K562 (cell line): ENCODE measurements around the gene PREX1. TPM values are rescaled to one million over a fixed set of nuclear protein-coding genes. Genes with fewer than 3 reads are reported as not detected.

Experiments used
- ATAC-seq: fragments of 200-7000 bp; cut with Tn5 transposase; 3 replicates; pipeline ENCODE4 v1.9.1; 2020; ENCODE audit warnings: moderate library complexity
- BruUV-seq: library from RNA; stranded (reverse); fragments of 400-500 nt; replicated peaks from 2 replicates; lab custom pipeline; 2021; lab: Mats Ljungman, UMichigan
- CTCF ChIA-PET: fragments of 300-600 bp; formaldehyde crosslinking; extraction: SDS; loops from one replicate; lab custom pipeline; 2021; ENCODE audit warnings: low intra/inter-chr PET ratio; lab: Yijun Ruan, JAX
- POLR2A ChIA-PET: fragments of 300-600, 350-650 bp; sonication (Branson Sonifier 250); formaldehyde crosslinking; extraction: SDS; loops from one replicate; lab custom pipeline; 2021; ENCODE audit warnings: antibody characterized with exemption, inconsistent platforms; lab: Yijun Ruan, JAX
- DNase-seq, 4 experiments: peaks; one replicate each; pipeline versions ENCODE4 v3.0.0 to v3.0.0-alpha.2; 2011 to 2018; ENCODE audit warnings: low spot score in 3 of 4, mixed read lengths in 3 of 4; ENCODE audit errors: extremely low read depth in 1 of 4
- FAIRE-seq: peaks from 2 replicates; lab custom pipeline; 2011; peaks lifted over from hg19 to GRCh38; lab: Jason Lieb, UNC
- H2AFZ ChIP-seq: 2 replicates; pipeline ENCODE4 v1.6.0; 2011; ENCODE audit warnings: low read depth, low read length, control low read depth, inconsistent platforms
- H3K27ac ChIP-seq: fragments of 200-600 bp; 3 replicates; pipeline ENCODE4 v1.8.0; 2011; ENCODE audit warnings: low read depth, mild to moderate bottlenecking, control low read depth, inconsistent platforms, low read length, moderate library complexity, mixed read lengths; ENCODE audit errors: extremely low read depth
- H3K27me3 ChIP-seq, 2 experiments: fragments of 300-600 bp in 1 of 2; 2 replicates in 1 of 2; 3 replicates in 1 of 2; pipeline versions ENCODE4 v1.6.0 to v1.8.0; 2011; ENCODE audit warnings: inconsistent platforms in 2 of 2, low read length in 2 of 2, mild to moderate bottlenecking in 1 of 2, mixed read lengths in 1 of 2, moderate library complexity in 1 of 2; ENCODE audit not compliant: control insufficient read depth in 2 of 2, insufficient read depth in 2 of 2
- H3K36me3 ChIP-seq: fragments of 300-600 bp; 3 replicates; pipeline ENCODE4 v1.8.0; 2011; ENCODE audit warnings: mild to moderate bottlenecking, low read length, inconsistent platforms; ENCODE audit not compliant: control insufficient read depth, insufficient read depth
- H3K4me1 ChIP-seq, 2 experiments: fragments of 200-600 bp in 1 of 2; replicated peaks in 1 of 2; 2 replicates in 1 of 2; 3 replicates in 1 of 2; pipeline versions ENCODE4 v1.5.1 to v1.8.0; 2011; ENCODE audit warnings: inconsistent platforms in 2 of 2, low read length in 2 of 2, mild to moderate bottlenecking in 1 of 2, mixed read lengths in 1 of 2, moderate library complexity in 1 of 2; ENCODE audit not compliant: control insufficient read depth in 2 of 2, insufficient read depth in 2 of 2
- H3K4me2 ChIP-seq: 2 replicates; pipeline ENCODE4 v1.6.1; 2011; ENCODE audit warnings: low read length, control low read depth, inconsistent platforms, mixed read lengths; ENCODE audit not compliant: insufficient read depth
- H3K4me3 ChIP-seq: fragments of 200-600 bp; sonication (generic), shearing (Covaris generic); 2 replicates; pipeline ENCODE4 v1.5.1; 2016; ENCODE audit warnings: control low read depth, inconsistent platforms
- H3K79me2 ChIP-seq: fragments of 200-600 bp; 3 replicates; pipeline ENCODE4 v1.8.0; 2011; ENCODE audit warnings: low read length, inconsistent platforms; ENCODE audit not compliant: control insufficient read depth, insufficient read depth
- H3K9ac ChIP-seq, 2 experiments: 2 replicates each; pipeline versions ENCODE4 v1.6.0 to v1.6.1; 2011; ENCODE audit warnings: low read depth in 2 of 2, low read length in 2 of 2, control low read depth in 1 of 2, inconsistent platforms in 1 of 2, mild to moderate bottlenecking in 1 of 2, mixed read lengths in 1 of 2; ENCODE audit not compliant: insufficient read depth in 1 of 2
- H3K9me1 ChIP-seq: one replicate; pipeline ENCODE4 v1.6.0; 2011; ENCODE audit warnings: inconsistent platforms, mild to moderate bottlenecking, low read length, moderate library complexity; ENCODE audit not compliant: control insufficient read depth, insufficient read depth
- H3K9me3 ChIP-seq: replicated peaks from 2 replicates; pipeline ENCODE4 v1.5.1; 2011; ENCODE audit warnings: low read depth, low read length, inconsistent platforms; ENCODE audit not compliant: control insufficient read depth, insufficient read depth
- H4K20me1 ChIP-seq: replicated peaks from 2 replicates; pipeline ENCODE4 v1.6.1; 2011; ENCODE audit warnings: low read length, inconsistent platforms, mixed read lengths; ENCODE audit not compliant: control insufficient read depth, insufficient read depth
- ETV6 ChIP-seq, 3 experiments: fragments of 150-350 bp in 1 of 3; sonication (generic) in 1 of 3; formaldehyde crosslinking in 1 of 3; IDR thresholded peaks; 2 replicates each; pipeline versions ENCODE4 v1.6.1 to v1.8.0; 2014 to 2022; ENCODE audit warnings: borderline replicate concordance in 2 of 3, low read depth in 2 of 3, antibody characterized with exemption in 1 of 3, low read length in 1 of 3, mild to moderate bottlenecking in 1 of 3, missing genetic modification reagents in 1 of 3
- EWSR1 ChIP-seq: fragments of 450-650 bp; IDR thresholded peaks from 2 replicates; pipeline ENCODE4 v1.6.1; 2018; ENCODE audit warnings: borderline replicate concordance, mild to moderate bottlenecking, low read depth, moderate library complexity; ENCODE audit not compliant: partially characterized antibody
- JUND ChIP-seq, 2 experiments: IDR thresholded peaks; 2 replicates in 1 of 2; 3 replicates in 1 of 2; pipeline ENCODE4 v1.6.1; 2011; ENCODE audit warnings: borderline replicate concordance in 2 of 2, low read depth in 2 of 2, low read length in 2 of 2, improper control_type of control experiment in 1 of 2, missing biosample characterization in 1 of 2, missing genetic modification characterization in 1 of 2, missing genetic modification reagents in 1 of 2
- POLR2A ChIP-seq: fragments of 450-650 bp; conservative IDR thresholded peaks from 2 replicates; pipeline ENCODE4 v1.6.1; 2016
- ZEB2 ChIP-seq: fragments of 450-650 bp; IDR thresholded peaks from 2 replicates; pipeline ENCODE4 v1.6.1; 2016
- ZNF146 ChIP-seq: IDR thresholded peaks from one replicate; pipeline ENCODE4 v1.6.1; 2018; ENCODE audit warnings: missing compliant biosample characterization; ENCODE audit not compliant: unreplicated experiment
- ZNF778 ChIP-seq: fragments of 450-650 bp; formaldehyde crosslinking; IDR thresholded peaks from 2 replicates; pipeline ENCODE4 v1.4.0; 2020; ENCODE audit warnings: mild to moderate bottlenecking, moderate library complexity
- WGBS: fragments of 100-300 bp; shearing (Covaris generic); methylation state at CpG from one replicate; pipeline ENCODE4 v1.1.6; 2016; ENCODE audit warnings: low coverage, mixed read lengths; ENCODE audit not compliant: insufficient coverage; ENCODE audit errors: missing lambda C conversion rate; 5-methylcytosine and 5-hydroxymethylcytosine counted together
- in situ Hi-C: fragments of 300-500 bp; cut with MboI; formaldehyde crosslinking; loops from 4 replicates; pipeline ENCODE4 v1.15.0; 2018; ENCODE audit warnings: inconsistent platforms, mixed read lengths
- intact Hi-C: fragments of 100-400 bp; cut with micrococcal nuclease; formaldehyde crosslinking; loops from 2 replicates; pipeline ENCODE4 v1.14.2; 2022
- polyA plus RNA-seq, 8 experiments: library from polyadenylated mRNA; depleted of rRNA in 4 of 8; stranded (reverse) in 5 of 8; unstranded in 3 of 8; fragments of >200 nt; fragmentation: Nextera tagmentation in 2 of 8; fragmentation: Illumina TruSeq in 1 of 8; extraction: Ambion mirVana in 2 of 8; extraction: Trizol in 1 of 8; gene quantifications; 2 replicates each; pipeline versions ENCODE4 v1.2.1 to v1.2.3, GENCODE V29; 2011 to 2014; ENCODE audit warnings: inconsistent platforms in 1 of 8, missing spikeins in 1 of 8
- total RNA-seq, 7 experiments: library from RNA; depleted of rRNA in 6 of 7; stranded (reverse); fragments of >200 nt in 6 of 7; fragmentation: Illumina TruSeq in 2 of 7; extraction: Trizol in 2 of 7; gene quantifications; 2 replicates each; pipeline versions ENCODE4 v1.2.1 to v1.2.3, GENCODE V29; 2011 to 2021; ENCODE audit warnings: low replicate concordance in 1 of 7
- TF ChIP-seq, protein P1 (sequence below): fragments of 450-650 bp; formaldehyde crosslinking; IDR thresholded peaks from 2 replicates; pipeline ENCODE4 v1.4.0; 2022; ENCODE audit warnings: missing genetic modification characterization
- TF ChIP-seq, protein P2 (sequence below): fragments of 450-650 bp; formaldehyde crosslinking; conservative IDR thresholded peaks from 2 replicates; pipeline ENCODE4 v1.4.0; 2022; ENCODE audit warnings: mild to moderate bottlenecking, missing genetic modification characterization
- TF ChIP-seq, protein P3 (sequence below), 3 experiments: IDR thresholded peaks in 2 of 3; conservative IDR thresholded peaks in 1 of 3; 2 replicates each; pipeline ENCODE4 v1.5.1; 2011 to 2012; ENCODE audit warnings: low read length in 3 of 3, mild to moderate bottlenecking in 3 of 3, control low read depth in 2 of 3, improper control_type of control experiment in 1 of 3, inconsistent platforms in 1 of 3, low read depth in 1 of 3, mixed read lengths in 1 of 3, moderate library complexity in 1 of 3; ENCODE audit not compliant: insufficient read depth in 2 of 3
- TF ChIP-seq, protein P4 (sequence below): fragments of 450-650 bp; IDR thresholded peaks from 2 replicates; pipeline ENCODE4 v1.7.1; 2018; ENCODE audit warnings: mild to moderate bottlenecking, low read depth; ENCODE audit not compliant: partially characterized antibody

Gene PREX1
- total and polyA plus RNA-seq, 9 of the 15 experiments (the other 6 are each of a cell fraction or from before 2014, with no cell fraction given) = 0.37 to 10.4 (median 4.8) TPM

DNA sequence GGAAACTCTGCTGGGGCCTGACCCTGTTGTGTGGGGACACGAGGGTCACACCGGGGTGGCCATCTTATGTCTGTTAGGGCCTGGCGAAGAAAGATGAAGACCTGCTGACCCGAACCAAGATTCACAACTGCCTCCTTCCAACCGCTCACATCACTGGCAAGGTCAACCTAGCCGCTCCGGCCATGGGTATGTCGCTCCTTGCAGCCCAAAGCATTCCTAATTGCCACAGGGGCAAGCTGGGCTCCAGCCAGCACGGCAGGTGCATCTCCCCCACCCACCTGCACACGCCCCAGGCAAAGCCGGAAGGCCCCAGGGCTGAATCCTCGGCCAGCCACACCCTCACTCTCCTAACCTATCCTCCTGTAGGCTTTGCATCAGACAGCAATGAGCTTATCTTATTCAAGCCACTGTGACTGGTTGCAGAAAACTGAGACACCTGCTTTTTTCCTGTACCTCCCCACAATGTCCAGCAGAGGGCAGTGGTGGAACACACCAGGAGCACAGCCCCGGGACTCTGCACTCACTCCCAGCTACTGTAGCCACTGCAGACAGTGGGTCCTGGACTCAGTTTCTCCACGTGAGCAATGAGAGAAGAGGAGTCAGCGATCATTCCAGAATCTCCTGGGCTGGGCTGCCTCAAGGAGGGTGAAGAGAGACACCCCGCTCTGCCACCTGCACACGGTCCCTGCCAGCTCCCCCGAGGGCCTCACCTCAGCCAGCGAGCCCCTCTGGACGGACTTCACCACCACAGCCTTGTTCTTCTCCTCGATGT lies 170.2 kb downstream of the PREX1 start:
- DNase-seq (peak; percentile 82 to 86 (median 84)), FAIRE-seq (peak; percentile 96), ATAC-seq (peak; percentile 92)
- in situ Hi-C loops = loop anchor here (5.0 kb wide), 1 partner anchor 250 kb away; no protein-coding TSS in a partner anchor
- H3K9me3 ChIP-seq = no peaks in the 10 kb centered on the region
- 52% methylated on average over 21 of the region's 21 CpGs for WGBS
- H3K27me3 ChIP-seq = no peaks in the 10 kb centered on the region
- no peak overlapping the region for H3K4me2 ChIP-seq
- H3K9ac ChIP-seq = no peak overlapping the region
- no peak overlapping the region for H3K4me3 ChIP-seq
- intact Hi-C loops = loop anchor here (1.0 to 2.0 kb wide), 2 partner anchors 41 to 248 kb away; no protein-coding TSS in a partner anchor
- no peak overlapping the region for H2AFZ ChIP-seq
- ChIA-PET CTCF (interaction anchor here (0.7 to 4.6 kb wide), 4 partner anchors 22 to 247 kb away, joined by 3 to 111 read pairs (median 4); no protein-coding TSS in a partner anchor), POLR2A (interaction anchor here (0.6 to 1.6 kb wide), 5 partner anchors 9 to 389 kb away, joined by 3 to 8 read pairs (median 3); no protein-coding TSS in a partner anchor)
- peaks cover 10% of the 10 kb centered on the region; the same call in 1 of the 2 replicates for H4K20me1 ChIP-seq
- H3K79me2 ChIP-seq = no peaks in the 10 kb centered on the region
- H3K36me3 ChIP-seq = no peaks in the 10 kb centered on the region; the same call in 2 of the 3 replicates
- H3K4me1 ChIP-seq = peaks cover 0 to 14% of the 10 kb centered on the region in 2 experiments; a peak in 1 of 5 replicates
- H3K27ac ChIP-seq = no peak overlapping the region
- no TSS peak for BruUV-seq
- H3K9me1 ChIP-seq = no peaks in the 10 kb centered on the region
- TF ChIP-seq ZEB2 = no peak
- TF ChIP-seq ZNF146 (CRISPR knock-in tag) = no peak
- TF ChIP-seq EWSR1 = no peak
- TF ChIP-seq JUND (IDR thresholded peaks at IDR 0.05; ENCODE audit: borderline replicate concordance, low read depth, low read length) = peak; percentile 43; the same call in 1 of the 2 replicates
- TF ChIP-seq JUND (tag; IDR thresholded peaks at IDR 0.05; ENCODE audit: borderline replicate concordance, low read depth, low read length) = no peak; the same call in 2 of the 3 replicates
- no peak for TF ChIP-seq ZNF778 (CRISPR knock-in tag)
- TF ChIP-seq POLR2A = no peak
- TF ChIP-seq, protein P1, sequence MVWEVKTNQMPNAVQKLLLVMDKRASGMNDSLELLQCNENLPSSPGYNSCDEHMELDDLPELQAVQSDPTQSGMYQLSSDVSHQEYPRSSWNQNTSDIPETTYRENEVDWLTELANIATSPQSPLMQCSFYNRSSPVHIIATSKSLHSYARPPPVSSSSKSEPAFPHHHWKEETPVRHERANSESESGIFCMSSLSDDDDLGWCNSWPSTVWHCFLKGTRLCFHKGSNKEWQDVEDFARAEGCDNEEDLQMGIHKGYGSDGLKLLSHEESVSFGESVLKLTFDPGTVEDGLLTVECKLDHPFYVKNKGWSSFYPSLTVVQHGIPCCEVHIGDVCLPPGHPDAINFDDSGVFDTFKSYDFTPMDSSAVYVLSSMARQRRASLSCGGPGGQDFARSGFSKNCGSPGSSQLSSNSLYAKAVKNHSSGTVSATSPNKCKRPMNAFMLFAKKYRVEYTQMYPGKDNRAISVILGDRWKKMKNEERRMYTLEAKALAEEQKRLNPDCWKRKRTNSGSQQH (CRISPR knock-in tag) = 0 out of 2 replicates have a peak, but pooled peaks have one; percentile 9
- TF ChIP-seq, protein P2, sequence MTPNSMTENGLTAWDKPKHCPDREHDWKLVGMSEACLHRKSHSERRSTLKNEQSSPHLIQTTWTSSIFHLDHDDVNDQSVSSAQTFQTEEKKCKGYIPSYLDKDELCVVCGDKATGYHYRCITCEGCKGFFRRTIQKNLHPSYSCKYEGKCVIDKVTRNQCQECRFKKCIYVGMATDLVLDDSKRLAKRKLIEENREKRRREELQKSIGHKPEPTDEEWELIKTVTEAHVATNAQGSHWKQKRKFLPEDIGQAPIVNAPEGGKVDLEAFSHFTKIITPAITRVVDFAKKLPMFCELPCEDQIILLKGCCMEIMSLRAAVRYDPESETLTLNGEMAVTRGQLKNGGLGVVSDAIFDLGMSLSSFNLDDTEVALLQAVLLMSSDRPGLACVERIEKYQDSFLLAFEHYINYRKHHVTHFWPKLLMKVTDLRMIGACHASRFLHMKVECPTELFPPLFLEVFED = 0 out of 2 replicates have a peak, but pooled peaks have one; percentile 41
- TF ChIP-seq, protein P3, sequence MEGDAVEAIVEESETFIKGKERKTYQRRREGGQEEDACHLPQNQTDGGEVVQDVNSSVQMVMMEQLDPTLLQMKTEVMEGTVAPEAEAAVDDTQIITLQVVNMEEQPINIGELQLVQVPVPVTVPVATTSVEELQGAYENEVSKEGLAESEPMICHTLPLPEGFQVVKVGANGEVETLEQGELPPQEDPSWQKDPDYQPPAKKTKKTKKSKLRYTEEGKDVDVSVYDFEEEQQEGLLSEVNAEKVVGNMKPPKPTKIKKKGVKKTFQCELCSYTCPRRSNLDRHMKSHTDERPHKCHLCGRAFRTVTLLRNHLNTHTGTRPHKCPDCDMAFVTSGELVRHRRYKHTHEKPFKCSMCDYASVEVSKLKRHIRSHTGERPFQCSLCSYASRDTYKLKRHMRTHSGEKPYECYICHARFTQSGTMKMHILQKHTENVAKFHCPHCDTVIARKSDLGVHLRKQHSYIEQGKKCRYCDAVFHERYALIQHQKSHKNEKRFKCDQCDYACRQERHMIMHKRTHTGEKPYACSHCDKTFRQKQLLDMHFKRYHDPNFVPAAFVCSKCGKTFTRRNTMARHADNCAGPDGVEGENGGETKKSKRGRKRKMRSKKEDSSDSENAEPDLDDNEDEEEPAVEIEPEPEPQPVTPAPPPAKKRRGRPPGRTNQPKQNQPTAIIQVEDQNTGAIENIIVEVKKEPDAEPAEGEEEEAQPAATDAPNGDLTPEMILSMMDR (IDR thresholded peaks at IDR 0.05 in 2 of 3, conservative IDR thresholded peaks at IDR 0.05 in 1 of 3; ENCODE audit: insufficient read depth in 2 of 3, low read depth in 1 of 3, low read length in 3 of 3) = peak; percentile 92 to 96 (median 94)
- TF ChIP-seq ETV6 (IDR thresholded peaks at IDR 0.05; ENCODE audit: borderline replicate concordance in 1 of 2, low read depth in 2 of 2, low read length in 1 of 2) = no peak
- TF ChIP-seq ETV6 (CRISPR knock-in tag; IDR thresholded peaks at IDR 0.05; ENCODE audit: borderline replicate concordance) = no peak
- TF ChIP-seq, protein P4, sequence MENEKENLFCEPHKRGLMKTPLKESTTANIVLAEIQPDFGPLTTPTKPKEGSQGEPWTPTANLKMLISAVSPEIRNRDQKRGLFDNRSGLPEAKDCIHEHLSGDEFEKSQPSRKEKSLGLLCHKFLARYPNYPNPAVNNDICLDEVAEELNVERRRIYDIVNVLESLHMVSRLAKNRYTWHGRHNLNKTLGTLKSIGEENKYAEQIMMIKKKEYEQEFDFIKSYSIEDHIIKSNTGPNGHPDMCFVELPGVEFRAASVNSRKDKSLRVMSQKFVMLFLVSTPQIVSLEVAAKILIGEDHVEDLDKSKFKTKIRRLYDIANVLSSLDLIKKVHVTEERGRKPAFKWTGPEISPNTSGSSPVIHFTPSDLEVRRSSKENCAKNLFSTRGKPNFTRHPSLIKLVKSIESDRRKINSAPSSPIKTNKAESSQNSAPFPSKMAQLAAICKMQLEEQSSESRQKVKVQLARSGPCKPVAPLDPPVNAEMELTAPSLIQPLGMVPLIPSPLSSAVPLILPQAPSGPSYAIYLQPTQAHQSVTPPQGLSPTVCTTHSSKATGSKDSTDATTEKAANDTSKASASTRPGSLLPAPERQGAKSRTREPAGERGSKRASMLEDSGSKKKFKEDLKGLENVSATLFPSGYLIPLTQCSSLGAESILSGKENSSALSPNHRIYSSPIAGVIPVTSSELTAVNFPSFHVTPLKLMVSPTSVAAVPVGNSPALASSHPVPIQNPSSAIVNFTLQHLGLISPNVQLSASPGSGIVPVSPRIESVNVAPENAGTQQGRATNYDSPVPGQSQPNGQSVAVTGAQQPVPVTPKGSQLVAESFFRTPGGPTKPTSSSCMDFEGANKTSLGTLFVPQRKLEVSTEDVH = no peak
